ENCODE data around the gene PAX6.

PAX6 gene

GRCh38 chr11:31801298-31801702 is 9.8 kb downstream of the PAX6 start:
- TF ChIP-seq FOXP2 (optimal IDR thresholded peaks at IDR 0.05; ENCODE audit: borderline replicate concordance, extremely low read depth, extremely low read length, insufficient read depth) (no peak), TAF1 (IDR thresholded peaks at IDR 0.05; ENCODE audit: borderline replicate concordance, insufficient read depth, low read length) (no peak), POLR2AphosphoS5 (IDR thresholded peaks at IDR 0.05; ENCODE audit: low read depth, low read length) (no peak), SIN3A (IDR thresholded peaks at IDR 0.05; ENCODE audit: borderline replicate concordance, insufficient read depth, low read length) (no peak)
- TF ChIP-seq, protein P1, sequence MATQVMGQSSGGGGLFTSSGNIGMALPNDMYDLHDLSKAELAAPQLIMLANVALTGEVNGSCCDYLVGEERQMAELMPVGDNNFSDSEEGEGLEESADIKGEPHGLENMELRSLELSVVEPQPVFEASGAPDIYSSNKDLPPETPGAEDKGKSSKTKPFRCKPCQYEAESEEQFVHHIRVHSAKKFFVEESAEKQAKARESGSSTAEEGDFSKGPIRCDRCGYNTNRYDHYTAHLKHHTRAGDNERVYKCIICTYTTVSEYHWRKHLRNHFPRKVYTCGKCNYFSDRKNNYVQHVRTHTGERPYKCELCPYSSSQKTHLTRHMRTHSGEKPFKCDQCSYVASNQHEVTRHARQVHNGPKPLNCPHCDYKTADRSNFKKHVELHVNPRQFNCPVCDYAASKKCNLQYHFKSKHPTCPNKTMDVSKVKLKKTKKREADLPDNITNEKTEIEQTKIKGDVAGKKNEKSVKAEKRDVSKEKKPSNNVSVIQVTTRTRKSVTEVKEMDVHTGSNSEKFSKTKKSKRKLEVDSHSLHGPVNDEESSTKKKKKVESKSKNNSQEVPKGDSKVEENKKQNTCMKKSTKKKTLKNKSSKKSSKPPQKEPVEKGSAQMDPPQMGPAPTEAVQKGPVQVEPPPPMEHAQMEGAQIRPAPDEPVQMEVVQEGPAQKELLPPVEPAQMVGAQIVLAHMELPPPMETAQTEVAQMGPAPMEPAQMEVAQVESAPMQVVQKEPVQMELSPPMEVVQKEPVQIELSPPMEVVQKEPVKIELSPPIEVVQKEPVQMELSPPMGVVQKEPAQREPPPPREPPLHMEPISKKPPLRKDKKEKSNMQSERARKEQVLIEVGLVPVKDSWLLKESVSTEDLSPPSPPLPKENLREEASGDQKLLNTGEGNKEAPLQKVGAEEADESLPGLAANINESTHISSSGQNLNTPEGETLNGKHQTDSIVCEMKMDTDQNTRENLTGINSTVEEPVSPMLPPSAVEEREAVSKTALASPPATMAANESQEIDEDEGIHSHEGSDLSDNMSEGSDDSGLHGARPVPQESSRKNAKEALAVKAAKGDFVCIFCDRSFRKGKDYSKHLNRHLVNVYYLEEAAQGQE (IDR thresholded peaks at IDR 0.05; ENCODE audit: insufficient read depth in 1 of 2, low read depth in 2 of 2, low read length in 2 of 2) = no peak

DNA sequence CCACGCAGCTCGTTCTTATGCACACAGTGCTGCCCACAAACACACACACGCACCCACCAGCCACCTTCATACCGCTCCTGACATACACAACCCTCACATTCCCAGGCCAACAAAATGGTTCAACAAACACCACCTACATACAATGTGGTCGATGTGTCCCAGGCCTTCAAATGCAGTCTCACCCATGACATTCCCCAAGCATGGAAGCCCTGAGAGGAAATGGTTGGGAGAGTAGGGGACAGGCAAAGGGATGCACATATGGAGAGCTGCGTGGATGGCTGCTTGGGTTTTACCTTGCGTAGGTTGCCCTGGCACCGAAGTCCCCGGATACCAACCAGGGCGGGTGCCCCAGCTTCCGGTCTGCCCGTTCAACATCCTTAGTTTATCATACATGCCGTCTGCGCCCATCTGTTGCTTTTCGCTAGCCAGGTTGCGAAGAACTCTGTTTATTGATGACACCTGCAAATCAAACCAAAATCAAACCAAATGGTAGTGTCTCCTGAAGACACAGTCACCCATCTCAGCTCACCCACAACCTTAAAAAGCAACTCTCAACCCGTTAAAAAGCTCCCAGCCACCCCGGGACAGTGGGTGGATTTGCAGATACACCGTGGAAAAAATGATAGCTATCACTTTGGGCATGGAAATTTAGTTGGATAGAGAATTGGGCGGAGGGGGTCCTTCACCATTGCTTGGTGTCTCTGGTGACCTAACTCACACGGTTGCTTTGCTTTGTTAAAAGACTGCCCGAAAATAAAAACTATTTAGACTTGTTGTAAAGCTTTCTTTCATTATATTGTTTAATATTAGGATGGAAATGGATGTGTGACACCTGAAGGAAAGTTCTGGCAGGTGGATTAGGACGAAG is 10.5 kb downstream of the PAX6 start:
- no peak for TF ChIP-seq FOXP2 (optimal IDR thresholded peaks at IDR 0.05; ENCODE audit: borderline replicate concordance, extremely low read depth, extremely low read length, insufficient read depth)
- TF ChIP-seq POLR2AphosphoS5 (IDR thresholded peaks at IDR 0.05; ENCODE audit: low read depth, low read length) = no peak
- no peak for TF ChIP-seq SIN3A (IDR thresholded peaks at IDR 0.05; ENCODE audit: borderline replicate concordance, insufficient read depth, low read length)
- TF ChIP-seq, protein P1 (IDR thresholded peaks at IDR 0.05; ENCODE audit: insufficient read depth in 1 of 2, low read depth in 2 of 2, low read length in 2 of 2) = no peak
- TF ChIP-seq TAF1 (IDR thresholded peaks at IDR 0.05; ENCODE audit: borderline replicate concordance, insufficient read depth, low read length) = no peak

DNA sequence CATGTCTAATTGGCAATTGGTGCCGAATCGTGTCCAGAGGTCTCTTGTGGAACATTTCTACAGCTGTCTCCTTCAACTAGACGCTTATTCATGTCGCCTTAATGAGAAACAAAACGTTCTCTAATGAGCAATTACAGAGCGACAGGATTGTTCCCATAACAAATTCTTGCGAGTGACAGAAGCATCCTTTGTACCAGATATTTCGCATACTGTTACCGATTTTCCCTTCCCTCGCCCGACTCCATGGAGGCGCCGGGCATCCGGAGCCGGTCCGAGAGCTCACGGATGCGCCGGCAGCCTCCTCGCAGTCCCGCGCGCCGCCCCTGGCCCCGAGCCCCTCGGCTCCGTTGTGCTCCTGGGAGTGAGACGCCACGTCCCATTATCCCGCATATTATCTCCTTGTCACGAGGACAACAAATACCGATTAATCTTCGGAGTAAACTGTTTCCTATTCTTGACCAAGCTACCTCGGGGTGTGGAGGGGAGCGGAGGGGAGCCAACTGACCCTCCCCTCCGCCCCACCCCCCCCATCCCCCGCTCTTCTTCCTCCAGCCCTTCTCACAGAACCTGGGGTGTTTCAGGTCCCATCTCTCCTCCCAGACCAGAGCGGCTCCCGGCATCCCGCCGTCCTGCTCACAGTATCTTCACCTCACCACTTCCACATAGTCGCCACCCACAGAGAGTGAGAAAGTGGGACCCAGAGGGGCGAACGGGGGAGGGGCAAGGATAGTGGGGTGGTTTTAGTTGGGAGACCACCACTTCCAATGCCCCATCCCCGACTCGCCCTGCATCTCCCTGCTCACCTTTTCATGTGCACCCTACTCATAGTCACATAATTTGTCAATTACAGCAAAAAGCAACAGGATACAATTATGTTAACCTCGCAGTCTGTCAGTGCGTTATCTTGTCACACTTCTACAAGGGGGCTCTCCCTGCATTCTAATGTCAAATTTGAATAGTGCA is 11.4 kb downstream of the PAX6 start:
- TF ChIP-seq SIN3A (IDR thresholded peaks at IDR 0.05; ENCODE audit: borderline replicate concordance, insufficient read depth, low read length) = no peak
- TF ChIP-seq FOXP2 (optimal IDR thresholded peaks at IDR 0.05; ENCODE audit: borderline replicate concordance, extremely low read depth, extremely low read length, insufficient read depth) = no peak
- TF ChIP-seq, protein P1 (IDR thresholded peaks at IDR 0.05; ENCODE audit: insufficient read depth in 1 of 2, low read depth in 2 of 2, low read length in 2 of 2) = no peak
- no peak for TF ChIP-seq TAF1 (IDR thresholded peaks at IDR 0.05; ENCODE audit: borderline replicate concordance, insufficient read depth, low read length)
- no peak for TF ChIP-seq POLR2AphosphoS5 (IDR thresholded peaks at IDR 0.05; ENCODE audit: low read depth, low read length)

- TF ChIP-seq TAF1 (IDR thresholded peaks at IDR 0.05; ENCODE audit: borderline replicate concordance, insufficient read depth, low read length) = no peak
- no peak for TF ChIP-seq SIN3A (IDR thresholded peaks at IDR 0.05; ENCODE audit: borderline replicate concordance, insufficient read depth, low read length)
- TF ChIP-seq POLR2AphosphoS5 (IDR thresholded peaks at IDR 0.05; ENCODE audit: low read depth, low read length) = no peak
- no peak for TF ChIP-seq FOXP2 (optimal IDR thresholded peaks at IDR 0.05; ENCODE audit: borderline replicate concordance, extremely low read depth, extremely low read length, insufficient read depth)
- TF ChIP-seq, protein P1 (IDR thresholded peaks at IDR 0.05; ENCODE audit: insufficient read depth in 1 of 2, low read depth in 2 of 2, low read length in 2 of 2) = no peak
These were observed 12.3 kb downstream of the PAX6 start for GRCh38 chr11:31798554-31799434.
